Naive B cell (primary cell): Measurements from ENCODE around the gene SGSM2. TPM values are rescaled to one million over a fixed set of nuclear protein-coding genes. Genes with fewer than 3 reads are reported as not detected.
A peak's percentile ranks its signal among the peaks of the same experiment; 100 is the strongest.

ENCODE experiments used
- ATAC-seq, 2 donors: fragments of 150-1000 bp; cut with Tn5 transposase; 2 replicates each; pipeline ENCODE4 v1.10.0; 2021; ENCODE audit warnings: low read depth in 2 of 2, mild to moderate bottlenecking in 2 of 2, moderate library complexity in 2 of 2
- DNase-seq: peaks from one replicate; pipeline ENCODE4 v3.0.0; 2022
- H3K27ac Mint-ChIP-seq, 6 donors: one replicate each; pipeline ENCODE4 v1.8.0; 2020 to 2022; ENCODE audit warnings: mild to moderate bottlenecking in 6 of 6, mixed read lengths in 6 of 6, moderate library complexity in 5 of 6, inconsistent platforms in 2 of 6
- H3K27me3 Mint-ChIP-seq, 3 donors: one replicate each; pipeline ENCODE4 v1.8.0; 2021 to 2022; ENCODE audit warnings: mixed read lengths in 3 of 3, mild to moderate bottlenecking in 1 of 3
- H3K36me3 Mint-ChIP-seq, 2 donors: one replicate each; pipeline ENCODE4 v1.8.0; 2020 to 2022; ENCODE audit warnings: mixed read lengths in 2 of 2, inconsistent platforms in 1 of 2, mild to moderate bottlenecking in 1 of 2
- H3K4me1 Mint-ChIP-seq, 3 donors: one replicate each; pipeline ENCODE4 v1.8.0; 2020 to 2022; ENCODE audit warnings: mixed read lengths in 3 of 3, inconsistent platforms in 1 of 3, mild to moderate bottlenecking in 1 of 3, moderate library complexity in 1 of 3
- H3K4me3 Mint-ChIP-seq, 8 donors: one replicate each; pipeline ENCODE4 v1.8.0; 2020 to 2022; ENCODE audit warnings: mild to moderate bottlenecking in 8 of 8, mixed read lengths in 8 of 8, moderate library complexity in 8 of 8, inconsistent platforms in 2 of 8
- H3K9me3 Mint-ChIP-seq, 7 donors: one replicate each; pipeline ENCODE4 v1.8.0; 2020 to 2022; ENCODE audit warnings: mixed read lengths in 7 of 7, mild to moderate bottlenecking in 5 of 7, inconsistent platforms in 2 of 7, moderate library complexity in 1 of 7
- polyA plus RNA-seq, 6 donors: library from polyadenylated mRNA; unstranded; fragments of 300-500 nt; fragmentation: Illumina TruSeq; gene quantifications; one replicate each; pipeline ENCODE4 v1.2.3, GENCODE V29; 2021; ENCODE audit warnings: low read depth in 6 of 6

SGSM2 gene
- polyA plus RNA-seq, 6 donors from 2014 or later = 2.8 to 14.3 (median 4.4) TPM

DNA sequence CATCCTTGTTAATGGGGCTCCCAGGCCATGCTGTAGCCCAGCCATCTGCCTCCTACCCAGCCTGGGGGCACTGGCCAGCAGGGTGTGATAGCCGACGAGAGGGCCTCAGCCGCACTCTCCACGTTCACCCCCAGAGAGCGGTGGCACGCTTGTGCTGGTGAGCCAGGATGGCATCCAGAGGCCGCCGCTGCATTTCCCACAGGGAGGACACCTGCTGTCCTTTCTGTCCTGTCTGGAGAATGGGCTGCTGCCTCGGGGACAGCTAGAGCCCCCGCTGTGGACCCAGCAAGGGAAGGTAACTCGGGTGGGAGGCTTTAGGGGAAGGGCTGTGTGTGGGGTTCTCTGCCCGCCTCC, 27.4 kb downstream of the SGSM2 start:
- Mint-ChIP-seq H3K9me3 (no peaks in the 10 kb centered on the region), H3K27ac (no peak overlapping the region), H3K27me3 (no peaks in the 10 kb centered on the region), H3K4me3 (no peak overlapping the region), H3K4me1 (peaks cover 0 to 2% (median 0%) of the 10 kb centered on the region in 3 donors), H3K36me3 (peaks cover 0 to 14% of the 10 kb centered on the region in 2 donors)
- no peak for DNase-seq
- ATAC-seq = no peak

DNA sequence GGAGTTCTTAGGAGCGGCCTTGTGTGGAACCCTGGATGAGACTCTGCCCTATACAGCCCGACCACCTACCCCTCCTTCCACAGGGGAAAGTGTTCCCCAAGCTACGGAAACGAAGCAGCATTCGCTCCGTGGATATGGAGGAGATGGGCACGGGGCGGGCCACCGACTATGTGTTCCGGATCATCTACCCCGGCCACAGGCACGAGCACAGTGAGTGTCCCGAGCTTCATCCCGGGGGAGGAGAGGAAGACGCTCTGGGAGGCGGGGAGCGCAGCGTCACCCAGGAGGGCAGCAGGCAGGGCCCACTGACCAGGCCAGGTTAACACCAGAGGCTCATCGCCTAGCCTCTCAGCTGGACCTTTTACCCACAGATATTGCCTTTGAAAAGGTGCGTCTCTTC, 27.8 kb downstream of the SGSM2 start:
- no peak overlapping the region for H3K27ac Mint-ChIP-seq
- ATAC-seq (no peak), DNase-seq (no peak)
- H3K4me1 Mint-ChIP-seq = peaks cover 0 to 4% (median 2%) of the 10 kb centered on the region in 3 donors
- H3K4me3 Mint-ChIP-seq = no peak overlapping the region
- H3K36me3 Mint-ChIP-seq = peaks cover 0 to 14% of the 10 kb centered on the region in 2 donors
- H3K27me3 Mint-ChIP-seq = no peaks in the 10 kb centered on the region
- H3K9me3 Mint-ChIP-seq = no peaks in the 10 kb centered on the region

DNA sequence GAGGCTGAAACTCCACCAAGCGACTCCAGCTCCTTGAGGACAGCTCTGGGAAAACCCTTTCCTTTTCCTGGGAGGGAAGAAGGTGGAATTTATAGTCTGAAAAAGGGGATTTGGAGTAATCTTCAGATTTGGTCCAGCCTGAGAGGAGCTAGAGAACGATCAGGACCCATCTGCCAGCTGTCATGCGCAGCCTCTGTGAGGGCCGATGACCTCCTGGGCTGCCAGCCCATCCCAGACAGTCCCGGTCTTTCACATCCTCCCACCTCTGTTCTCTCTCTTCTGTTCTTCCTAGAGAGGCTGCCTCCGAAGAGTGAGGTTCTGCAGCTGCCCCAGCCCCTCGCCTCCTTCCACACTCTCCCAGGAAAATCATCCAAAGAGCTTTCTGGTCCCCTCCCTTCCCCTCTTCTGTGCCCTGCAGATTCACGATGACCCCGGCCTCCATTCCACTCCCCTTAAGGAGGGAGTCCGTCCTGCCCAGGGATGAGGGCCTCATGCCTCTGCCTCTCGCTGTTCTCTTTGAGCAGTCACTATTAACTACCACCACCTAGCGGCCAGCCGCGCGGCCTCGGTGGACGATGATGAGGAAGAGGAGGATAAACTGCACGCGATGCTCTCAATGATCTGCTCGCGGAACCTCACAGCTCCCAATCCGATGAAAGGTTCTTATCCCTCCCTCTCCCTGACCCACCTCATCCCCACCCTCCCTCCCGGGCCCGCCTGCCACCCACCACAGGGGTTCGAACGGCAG, 29.6 kb downstream of the SGSM2 start:
- DNase-seq (no peak), ATAC-seq (no peak)
- peaks cover 0 to 7% of the 10 kb centered on the region in 2 donors for H3K36me3 Mint-ChIP-seq
- peak overlapping the region in 1 of 8 donors; percentile 76 for H3K4me3 Mint-ChIP-seq
- H3K9me3 Mint-ChIP-seq = no peaks in the 10 kb centered on the region
- H3K27ac Mint-ChIP-seq = no peak overlapping the region
- H3K27me3 Mint-ChIP-seq = no peaks in the 10 kb centered on the region
- H3K4me1 Mint-ChIP-seq = peaks cover 0 to 6% (median 2%) of the 10 kb centered on the region in 3 donors

DNA sequence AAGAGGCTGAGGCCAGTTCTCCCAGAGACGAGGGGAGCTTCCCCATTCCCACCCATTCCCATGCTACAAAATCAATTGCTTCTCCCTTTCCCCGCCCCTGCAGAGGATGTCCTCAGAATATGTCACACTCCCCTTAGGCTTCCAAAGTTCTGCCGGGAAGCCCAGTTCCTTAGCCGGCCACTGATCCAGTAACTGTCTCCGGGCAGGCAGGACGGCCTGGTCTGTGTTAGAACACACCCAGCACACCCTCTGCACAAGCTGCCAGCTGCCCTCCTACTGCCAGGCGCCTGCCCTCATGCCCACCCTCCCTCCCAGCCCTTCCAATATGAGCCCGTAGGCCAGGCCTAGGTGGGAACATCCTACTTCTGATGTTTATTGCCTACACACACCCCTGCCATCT, 31.1 kb downstream of the SGSM2 start:
- H3K4me1 Mint-ChIP-seq = peaks cover 0 to 6% (median 2%) of the 10 kb centered on the region in 3 donors
- H3K36me3 Mint-ChIP-seq = no peaks in the 10 kb centered on the region
- H3K27me3 Mint-ChIP-seq = no peaks in the 10 kb centered on the region
- ATAC-seq (no peak), DNase-seq (no peak)
- H3K9me3 Mint-ChIP-seq = no peaks in the 10 kb centered on the region
- peak overlapping the region in 1 of 6 donors; percentile 42 for H3K27ac Mint-ChIP-seq
- no peak overlapping the region for H3K4me3 Mint-ChIP-seq

DNA sequence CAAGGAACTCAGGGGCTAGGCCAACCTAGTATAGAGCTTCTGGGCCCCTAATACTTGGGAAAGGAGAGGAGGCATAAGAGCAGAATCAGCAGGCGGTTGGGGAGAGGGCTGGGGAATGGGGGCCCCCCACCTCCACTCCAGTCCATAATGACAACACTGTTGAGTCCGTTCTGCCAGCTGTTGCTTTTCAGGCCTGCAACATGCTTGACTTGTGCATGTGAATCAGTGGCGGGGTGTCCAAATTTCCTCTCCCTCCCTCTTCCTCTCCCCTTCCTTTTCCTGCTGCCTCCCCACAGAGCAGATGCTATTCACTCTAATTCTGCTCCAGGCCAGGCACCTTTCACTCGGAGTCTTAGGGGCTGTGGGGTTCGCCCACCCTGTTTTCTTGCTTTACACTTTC, 31.7 kb downstream of the SGSM2 start:
- no peaks in the 10 kb centered on the region for H3K27me3 Mint-ChIP-seq
- H3K36me3 Mint-ChIP-seq = no peaks in the 10 kb centered on the region
- peaks cover 0 to 6% (median 2%) of the 10 kb centered on the region in 3 donors for H3K4me1 Mint-ChIP-seq
- H3K9me3 Mint-ChIP-seq = no peaks in the 10 kb centered on the region
- H3K4me3 Mint-ChIP-seq = no peak overlapping the region
- no peak for DNase-seq
- ATAC-seq = no peak
- H3K27ac Mint-ChIP-seq = no peak overlapping the region

DNA sequence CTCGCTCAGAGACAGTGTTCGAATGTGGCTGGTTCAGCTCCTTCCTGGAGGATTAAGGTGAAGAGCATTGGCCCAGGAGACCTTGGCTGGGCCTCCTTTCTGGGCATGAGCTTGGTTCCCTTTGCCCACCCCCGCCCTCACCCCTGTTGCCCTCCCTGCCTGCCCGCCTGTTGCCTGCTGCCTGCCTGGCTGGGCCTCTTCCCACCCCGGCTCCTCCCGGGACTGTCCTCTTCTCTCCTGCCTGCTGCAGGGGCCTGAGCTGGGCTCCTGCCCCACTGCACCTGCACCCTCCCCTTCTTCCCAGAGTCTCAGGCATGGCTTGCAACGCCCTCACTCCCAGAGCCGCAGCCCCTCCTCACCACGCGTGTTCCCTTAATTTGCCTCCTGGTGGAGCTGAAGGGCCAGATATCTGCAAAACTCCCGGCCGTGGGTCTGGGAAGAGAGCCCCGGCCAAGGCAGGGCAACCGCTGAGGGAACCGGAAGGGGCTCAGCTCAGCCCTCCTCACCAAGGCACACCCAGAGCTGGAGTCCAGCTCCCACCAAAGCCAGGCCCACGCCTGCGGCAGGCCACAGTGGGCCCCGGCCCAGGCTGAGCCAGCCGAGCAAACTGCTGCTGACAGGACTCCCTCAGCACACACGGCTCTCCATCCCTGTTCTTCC, 32.4 kb downstream of the SGSM2 start:
- Mint-ChIP-seq H3K4me1 (peaks cover 0 to 6% (median 2%) of the 10 kb centered on the region in 3 donors), H3K27ac (peak overlapping the region in 1 of 6 donors; percentile 89), H3K27me3 (no peaks in the 10 kb centered on the region), H3K36me3 (no peaks in the 10 kb centered on the region), H3K9me3 (no peaks in the 10 kb centered on the region), H3K4me3 (peak overlapping the region in 1 of 8 donors; percentile 23)
- ATAC-seq = no peak
- DNase-seq = no peak

DNA sequence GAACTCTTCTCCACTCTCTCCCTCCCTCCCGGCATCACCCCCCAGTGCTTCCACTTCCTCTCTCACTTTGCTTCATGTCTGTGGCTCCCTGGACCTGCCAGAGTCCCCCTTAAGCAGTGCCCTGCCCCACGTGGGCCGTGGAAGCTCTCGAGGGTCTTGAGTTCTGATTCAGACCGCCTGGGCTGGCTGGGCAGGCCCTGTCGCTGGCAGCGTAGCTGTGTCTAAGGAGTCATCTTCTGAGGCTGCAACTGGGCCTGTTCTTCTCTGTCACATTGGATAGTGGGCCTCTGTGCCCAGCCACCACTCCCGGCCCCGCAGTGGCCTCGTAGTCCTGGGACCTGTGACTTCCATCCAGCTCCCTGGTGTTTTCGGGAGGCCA, 32.9 kb downstream of the SGSM2 start:
- H3K9me3 Mint-ChIP-seq = no peaks in the 10 kb centered on the region
- no peaks in the 10 kb centered on the region for H3K36me3 Mint-ChIP-seq
- DNase-seq (no peak), ATAC-seq (no peak)
- no peaks in the 10 kb centered on the region for H3K27me3 Mint-ChIP-seq
- peaks cover 0 to 6% (median 2%) of the 10 kb centered on the region in 3 donors for H3K4me1 Mint-ChIP-seq
- H3K4me3 Mint-ChIP-seq = no peak overlapping the region
- peak overlapping the region in 1 of 6 donors; percentile 89 for H3K27ac Mint-ChIP-seq

DNA sequence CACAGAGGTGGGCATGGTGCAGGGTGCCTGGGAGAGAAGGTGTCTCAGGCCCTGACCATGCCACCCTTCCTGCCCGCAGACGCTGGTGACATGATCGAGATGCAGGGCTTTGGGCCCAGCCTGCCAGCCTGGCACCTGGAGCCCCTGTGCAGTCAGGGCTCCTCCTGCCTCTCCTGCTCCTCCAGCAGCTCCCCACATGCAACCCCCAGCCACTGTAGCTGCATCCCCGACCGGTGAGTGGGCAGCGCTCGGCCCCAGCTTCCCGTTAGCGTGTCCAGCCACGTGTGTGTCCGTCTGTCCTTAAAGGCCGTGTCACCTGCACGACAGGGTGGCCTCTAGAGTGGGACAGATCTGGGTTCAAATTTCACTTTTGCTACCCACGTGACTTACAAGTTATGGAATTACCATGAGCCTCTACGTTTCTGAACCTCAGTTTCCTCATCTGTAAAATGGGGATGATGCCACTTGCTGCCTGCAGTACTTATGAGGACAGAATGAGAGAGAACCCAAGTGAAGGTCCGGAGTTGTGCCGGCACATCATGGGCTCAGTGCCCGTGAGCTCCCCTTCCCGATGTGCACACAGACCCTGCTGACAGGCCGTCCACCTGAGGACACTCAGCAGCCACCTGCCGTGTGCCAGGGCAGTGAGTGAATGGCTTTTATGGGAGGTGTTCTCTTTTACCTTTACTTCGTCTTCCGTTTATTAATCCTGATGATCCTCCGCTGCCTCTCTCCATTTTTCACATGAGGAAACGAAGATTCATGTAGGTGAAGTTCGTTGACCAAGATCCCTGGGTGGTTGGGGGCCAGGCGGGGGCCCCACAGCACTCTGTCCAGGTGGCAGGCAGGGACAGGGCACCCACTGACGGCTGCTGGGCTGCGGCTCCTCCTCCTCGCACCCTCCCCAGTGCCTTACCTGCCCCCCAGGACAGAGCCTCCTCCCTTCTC, 34.2 kb downstream of the SGSM2 start:
- Mint-ChIP-seq H3K27ac (no peak overlapping the region), H3K36me3 (no peaks in the 10 kb centered on the region), H3K4me3 (no peak overlapping the region), H3K27me3 (no peaks in the 10 kb centered on the region), H3K9me3 (no peaks in the 10 kb centered on the region), H3K4me1 (peaks cover 0 to 6% (median 2%) of the 10 kb centered on the region in 3 donors)
- ATAC-seq = no peak
- DNase-seq = no peak

DNA sequence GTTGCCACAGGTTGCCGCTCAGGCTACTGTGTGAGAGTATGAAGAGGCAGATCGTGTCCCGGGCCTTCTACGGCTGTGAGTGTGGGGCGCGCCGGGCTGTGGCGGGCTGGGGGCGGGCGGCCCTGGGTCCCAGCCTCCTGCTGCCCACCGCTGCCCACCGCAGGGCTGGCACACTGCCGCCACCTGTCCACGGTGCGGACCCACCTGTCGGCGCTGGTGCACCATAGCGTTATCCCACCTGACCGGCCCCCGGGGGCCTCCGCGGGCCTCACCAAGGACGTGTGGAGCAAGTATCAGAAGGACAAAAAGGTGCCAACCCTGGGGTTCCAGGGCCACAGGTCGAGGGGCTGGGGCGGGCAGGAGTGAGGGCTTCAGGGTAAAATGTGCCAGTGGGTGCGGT, 34.9 kb downstream of the SGSM2 start:
- Mint-ChIP-seq H3K4me1 (peaks cover 0 to 6% (median 2%) of the 10 kb centered on the region in 3 donors), H3K36me3 (no peaks in the 10 kb centered on the region), H3K27me3 (no peaks in the 10 kb centered on the region), H3K4me3 (no peak overlapping the region), H3K27ac (no peak overlapping the region), H3K9me3 (no peaks in the 10 kb centered on the region)
- no peak for ATAC-seq
- no peak for DNase-seq

DNA sequence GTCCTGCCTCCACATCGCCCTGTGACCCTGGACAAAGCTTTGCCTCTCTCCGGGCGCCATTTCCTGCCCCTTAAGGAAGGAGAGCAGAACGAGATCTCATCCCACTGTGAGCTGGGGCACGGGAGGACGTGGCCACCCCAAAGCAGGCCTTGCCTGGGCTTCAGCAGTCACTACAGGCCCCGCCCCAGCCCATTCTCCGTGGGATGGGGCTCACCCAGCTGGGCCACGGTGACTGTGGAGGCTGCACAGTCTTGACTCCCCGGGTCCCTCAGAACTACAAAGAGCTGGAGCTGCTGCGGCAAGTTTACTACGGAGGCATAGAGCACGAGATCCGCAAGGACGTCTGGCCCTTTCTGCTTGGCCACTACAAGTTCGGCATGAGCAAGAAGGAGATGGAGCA, 35.4 kb downstream of the SGSM2 start:
- ATAC-seq = no peak
- DNase-seq = no peak
- H3K27me3 Mint-ChIP-seq = no peaks in the 10 kb centered on the region
- H3K9me3 Mint-ChIP-seq = no peaks in the 10 kb centered on the region
- no peaks in the 10 kb centered on the region for H3K36me3 Mint-ChIP-seq
- no peak overlapping the region for H3K4me3 Mint-ChIP-seq
- peaks cover 0 to 6% (median 2%) of the 10 kb centered on the region in 3 donors for H3K4me1 Mint-ChIP-seq
- peak overlapping the region in 1 of 6 donors; percentile 44 for H3K27ac Mint-ChIP-seq

DNA sequence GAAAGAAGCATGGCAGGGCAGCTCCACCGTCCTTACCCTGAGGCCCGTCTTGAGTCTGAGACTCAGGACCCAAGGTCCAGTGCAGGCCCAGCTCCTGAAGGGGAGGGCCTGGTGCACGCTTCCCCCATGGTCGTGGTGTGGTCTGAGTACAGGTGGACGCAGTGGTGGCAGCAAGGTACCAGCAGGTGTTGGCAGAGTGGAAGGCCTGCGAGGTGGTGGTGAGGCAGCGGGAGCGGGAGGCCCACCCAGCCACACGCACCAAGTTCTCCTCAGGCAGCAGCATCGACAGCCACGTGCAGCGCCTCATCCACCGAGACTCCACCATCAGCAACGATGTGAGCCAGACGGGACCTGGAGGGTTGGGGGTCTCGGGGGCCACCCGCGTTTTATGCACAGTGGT, 35.9 kb downstream of the SGSM2 start:
- H3K27me3 Mint-ChIP-seq = no peaks in the 10 kb centered on the region
- H3K4me3 Mint-ChIP-seq = peak overlapping the region in 1 of 8 donors; percentile 75
- ATAC-seq = no peak
- peaks cover 0 to 6% (median 2%) of the 10 kb centered on the region in 3 donors for H3K4me1 Mint-ChIP-seq
- DNase-seq = no peak
- H3K36me3 Mint-ChIP-seq = no peaks in the 10 kb centered on the region
- no peaks in the 10 kb centered on the region for H3K9me3 Mint-ChIP-seq
- H3K27ac Mint-ChIP-seq = peak overlapping the region in 1 of 6 donors; percentile 44

DNA sequence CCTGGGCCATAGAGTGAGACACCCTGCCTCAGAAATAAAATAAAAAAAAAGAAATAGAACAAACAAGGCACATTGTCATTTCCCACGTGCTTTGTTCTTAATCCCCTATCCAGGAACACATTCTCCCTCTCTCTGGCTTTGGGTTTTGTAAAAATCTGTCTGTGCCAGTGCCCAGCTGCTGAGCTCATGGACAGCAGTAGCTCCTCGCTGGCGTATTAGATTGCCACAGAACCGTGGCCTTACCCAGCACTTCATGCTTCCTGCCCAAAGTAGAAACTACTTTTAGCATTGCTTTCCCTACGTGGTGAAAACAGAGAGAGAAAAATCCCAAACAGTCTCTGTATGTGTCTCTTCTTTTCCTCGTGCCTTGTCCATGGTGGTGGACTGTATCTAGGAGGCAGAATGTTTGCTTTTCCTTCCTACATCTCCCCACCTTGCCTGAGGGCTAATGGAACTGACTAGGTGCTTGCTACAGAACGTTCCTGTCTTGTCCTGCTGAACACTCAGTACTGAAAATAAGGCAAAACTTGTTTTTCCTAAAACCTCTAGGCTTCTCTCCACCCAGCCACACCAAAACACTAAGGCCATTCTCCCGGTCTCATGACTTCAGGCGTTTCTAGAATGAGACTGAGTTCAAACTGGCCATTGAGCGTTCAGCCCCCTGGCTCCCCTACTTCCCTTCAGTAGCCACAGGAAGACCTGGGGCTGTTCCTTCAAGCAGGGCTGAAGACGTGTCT, 37.4 kb downstream of the SGSM2 start:
- peak overlapping the region in 2 of 6 donors; percentile 5 to 61 for H3K27ac Mint-ChIP-seq
- H3K4me1 Mint-ChIP-seq = peaks cover 0 to 6% (median 2%) of the 10 kb centered on the region in 3 donors
- no peaks in the 10 kb centered on the region for H3K36me3 Mint-ChIP-seq
- no peaks in the 10 kb centered on the region for H3K27me3 Mint-ChIP-seq
- H3K4me3 Mint-ChIP-seq = no peak overlapping the region
- DNase-seq (no peak), ATAC-seq (no peak)
- H3K9me3 Mint-ChIP-seq = no peaks in the 10 kb centered on the region

DNA sequence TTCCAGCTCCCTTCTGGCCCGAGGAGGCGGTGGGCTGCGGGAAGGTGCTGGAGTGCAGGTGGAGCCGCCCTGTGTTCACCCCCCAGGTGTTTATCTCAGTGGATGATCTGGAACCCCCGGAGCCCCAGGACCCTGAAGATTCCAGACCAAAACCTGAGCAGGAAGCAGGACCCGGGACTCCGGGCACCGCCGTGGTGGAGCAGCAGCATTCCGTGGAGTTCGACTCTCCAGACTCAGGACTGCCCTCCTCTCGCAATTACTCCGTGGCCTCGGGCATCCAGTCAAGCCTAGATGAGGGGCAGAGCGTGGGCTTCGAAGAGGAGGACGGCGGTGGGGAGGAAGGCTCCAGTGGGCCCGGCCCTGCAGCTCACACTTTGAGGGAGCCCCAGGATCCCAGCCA, 38.1 kb downstream of the SGSM2 start:
- Mint-ChIP-seq H3K27ac (peak overlapping the region in 1 of 6 donors; percentile 61), H3K36me3 (no peaks in the 10 kb centered on the region), H3K9me3 (no peaks in the 10 kb centered on the region)

More for the DNA sequence above, 38.1 kb downstream of the SGSM2 start:
- no peak overlapping the region for H3K4me3 Mint-ChIP-seq
- ATAC-seq = no peak
- no peaks in the 10 kb centered on the region for H3K27me3 Mint-ChIP-seq
- no peak for DNase-seq
- H3K4me1 Mint-ChIP-seq = peaks cover 0 to 2% (median 0%) of the 10 kb centered on the region in 3 donors
